RCC 7860 (cell line): ENCODE results near the gene TXNRD2.

Experiments
- DNase-seq: peaks from one replicate; pipeline ENCODE4 v3.0.0-alpha.2; 2015; ENCODE audit warnings: low spot score
- FAIRE-seq: peaks from 2 replicates; lab custom pipeline; 2012; peaks lifted over from hg19 to GRCh38; lab: Jason Lieb, UNC

The TXNRD2 gene

GRCh38 chr22:19866665-19867009, 75.0 kb downstream of the TXNRD2 start:
- FAIRE-seq (no peak), DNase-seq (no peak)

GRCh38 chr22:19865141-19865829, 76.3 kb downstream of the TXNRD2 start:
- no peak for FAIRE-seq
- DNase-seq, result no peak

- FAIRE-seq (no peak), DNase-seq (no peak)
These were observed 77.0 kb downstream of the TXNRD2 start for GRCh38 chr22:19864538-19865106.

DNA sequence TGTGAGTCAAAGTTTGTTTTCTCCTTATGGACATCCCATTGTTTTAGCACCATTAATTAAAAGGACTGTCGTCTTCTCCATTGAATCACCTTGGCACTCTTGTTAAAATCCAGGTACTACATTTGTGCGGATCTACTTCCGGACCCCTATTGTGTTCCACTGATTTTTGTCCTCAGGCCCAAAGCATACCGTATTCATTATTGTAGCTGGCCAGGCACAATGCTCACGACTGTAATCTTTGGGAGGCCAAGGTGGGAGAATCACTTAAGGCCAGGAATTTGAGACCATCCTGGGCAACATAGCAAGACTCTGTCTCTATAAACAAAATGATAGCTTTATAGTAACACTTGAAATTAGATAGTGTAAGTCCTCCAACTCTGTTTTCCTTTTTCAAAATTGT, 78.0 kb downstream of the TXNRD2 start:
- no peak for DNase-seq

DNA sequence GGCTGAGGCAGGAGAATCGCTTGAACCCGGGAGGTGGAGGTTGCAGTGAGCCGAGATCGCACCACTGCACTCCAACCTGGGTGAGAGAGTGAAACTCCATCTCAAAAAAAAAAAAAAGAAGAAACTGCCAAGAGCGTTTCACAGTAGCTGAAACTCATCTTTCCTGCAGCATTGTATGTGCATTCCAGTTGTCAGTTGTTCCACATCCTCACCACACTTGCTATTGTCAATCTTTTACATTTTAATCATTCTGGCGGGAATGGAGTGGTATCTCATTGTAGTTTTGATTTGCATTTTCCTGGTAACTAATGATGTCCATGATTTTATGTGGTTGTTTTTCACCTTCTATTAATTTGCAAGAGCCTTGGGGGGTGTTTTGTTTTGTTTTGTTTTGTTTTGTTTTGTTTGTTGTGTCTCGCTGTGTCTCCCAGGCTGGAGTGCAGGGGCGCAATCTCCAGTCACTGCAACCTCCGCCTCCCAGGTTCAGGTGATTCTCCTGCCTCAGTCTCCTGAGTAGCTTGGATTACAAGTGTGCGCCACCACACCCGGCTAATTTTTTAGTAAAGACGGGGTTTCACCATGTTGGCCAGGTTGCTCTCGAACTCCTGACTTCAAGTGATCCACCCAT, 78.9 kb downstream of the TXNRD2 start:
- no peak for DNase-seq
- FAIRE-seq, result no peak

More for the DNA sequence above, 78.0 kb downstream of the TXNRD2 start:
- no peak for FAIRE-seq

GRCh38 chr22:19859861-19860510, 81.6 kb downstream of the TXNRD2 start:
- DNase-seq (no peak), FAIRE-seq (no peak)

DNA sequence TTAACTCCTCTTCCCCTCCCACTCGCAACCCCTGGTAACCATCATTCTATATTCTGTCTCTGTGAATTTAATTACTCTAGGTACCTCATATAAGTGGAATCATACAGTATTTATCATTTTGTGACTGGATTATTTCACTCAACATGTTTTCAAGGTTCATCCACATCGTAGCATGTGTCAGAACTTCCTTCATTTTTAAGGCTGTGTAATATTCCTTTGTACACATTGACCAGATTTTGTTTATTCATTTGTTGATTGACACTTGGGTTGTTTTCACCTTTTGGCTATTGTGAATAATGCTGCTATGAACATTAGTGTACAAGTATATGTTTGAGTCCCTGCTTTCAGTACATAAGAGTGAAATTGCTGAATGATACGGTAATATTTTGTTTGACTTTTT, 84.2 kb downstream of the TXNRD2 start:
- DNase-seq, result no peak
- no peak for FAIRE-seq

GRCh38 chr22:19855504-19856409, 85.9 kb downstream of the TXNRD2 start:
- no peak for FAIRE-seq
- peak; percentile 54 for DNase-seq

GRCh38 chr22:19854778-19855503, 86.7 kb downstream of the TXNRD2 start, which contains the start of the genes GNB1L and RTL10:
Gene GNB1L, minus strand, starts transcription at chr22:19854874. Its CDS starts 33,519 bp downstream, at chr22:19821355.
Gene RTL10, minus strand, starts transcription at chr22:19854874. Its CDS starts 2,613 bp downstream, at chr22:19852261.
- no peak for FAIRE-seq
- peak; percentile 88 for DNase-seq

DNA sequence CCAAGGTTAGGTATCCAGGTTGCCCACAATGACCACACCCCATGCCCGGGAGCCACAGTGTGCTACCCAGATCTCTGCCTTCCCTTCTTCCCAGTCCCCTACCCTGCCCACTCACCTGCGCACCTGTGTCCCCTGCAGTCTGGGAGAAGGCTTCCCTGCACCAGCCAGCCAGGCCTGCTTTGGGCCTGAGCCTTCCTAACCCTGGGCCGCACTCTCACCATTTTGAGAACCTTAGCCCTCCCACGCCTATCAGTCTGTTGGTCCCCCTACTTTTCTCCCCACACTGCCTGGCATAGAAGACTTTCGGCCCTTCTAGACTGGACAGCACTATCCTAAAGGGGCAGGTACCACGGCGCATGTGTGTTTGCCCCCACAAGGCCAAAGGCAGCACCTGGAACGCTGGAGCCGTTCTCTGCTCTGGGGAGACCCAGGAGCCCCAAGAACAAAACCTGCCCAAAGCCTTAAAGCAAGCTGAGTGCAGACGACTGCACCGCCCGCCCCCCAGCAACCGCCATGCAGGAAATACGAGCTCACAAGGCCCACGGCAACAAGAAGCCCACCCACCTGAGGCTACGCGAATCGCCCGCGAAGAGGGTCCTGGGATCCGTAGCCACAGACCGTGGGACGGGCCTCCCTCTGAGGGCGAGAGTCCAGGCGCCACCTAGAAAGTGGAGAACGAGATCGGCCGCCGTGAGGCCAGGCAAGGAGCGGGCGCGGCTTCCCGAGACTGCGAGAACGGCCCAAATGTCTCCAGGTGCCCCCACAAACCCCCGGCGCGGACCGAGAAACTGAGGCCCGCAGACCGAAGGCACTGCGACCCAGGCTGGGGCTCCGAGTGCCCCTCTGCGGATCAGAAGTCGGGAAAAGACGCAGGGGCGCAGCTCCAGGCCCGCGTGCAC, 87.5 kb downstream of the TXNRD2 start:
- no peak for FAIRE-seq

DNA sequence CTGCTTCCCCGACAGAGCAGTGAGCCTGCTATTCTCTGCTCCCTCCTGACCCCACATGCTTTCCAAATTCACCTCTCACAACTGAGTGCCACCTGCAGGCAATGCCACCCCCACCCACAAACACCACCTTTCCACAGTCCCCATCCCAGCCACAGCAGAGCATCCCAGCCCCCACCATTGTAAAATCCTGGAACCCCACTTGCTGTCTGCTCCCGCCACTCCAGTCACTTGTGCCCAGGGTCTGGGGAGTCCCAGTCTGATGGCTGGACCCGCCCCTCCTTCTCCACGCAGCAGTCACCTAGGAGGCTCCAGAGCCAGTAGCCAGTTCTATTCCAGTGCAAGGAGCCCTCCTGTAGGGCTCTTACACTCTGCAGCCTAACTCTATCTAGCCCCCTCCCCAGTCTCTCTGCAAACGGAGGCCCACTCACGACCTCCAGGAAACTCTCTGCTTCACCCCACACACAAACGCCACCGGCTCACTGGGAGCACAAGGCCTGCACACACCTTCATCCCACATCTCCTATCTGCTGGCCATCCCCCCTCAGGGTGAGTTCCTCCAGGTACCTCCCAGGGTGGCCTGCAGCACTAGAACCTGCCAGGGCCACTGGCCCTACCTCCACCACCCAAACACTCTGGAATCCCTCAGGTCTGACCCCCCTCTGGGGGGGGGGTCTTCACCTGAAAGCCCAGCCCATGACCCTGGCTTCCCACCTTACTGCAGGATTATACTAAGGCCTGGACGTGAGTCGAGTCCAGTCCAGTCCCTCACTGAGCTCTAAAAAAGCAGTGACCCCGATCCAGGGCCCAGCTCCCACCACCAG, 88.3 kb downstream of the TXNRD2 start:
- FAIRE-seq (no peak), DNase-seq (no peak)

More for the DNA sequence above, 87.5 kb downstream of the TXNRD2 start:
- DNase-seq, result no peak

DNA sequence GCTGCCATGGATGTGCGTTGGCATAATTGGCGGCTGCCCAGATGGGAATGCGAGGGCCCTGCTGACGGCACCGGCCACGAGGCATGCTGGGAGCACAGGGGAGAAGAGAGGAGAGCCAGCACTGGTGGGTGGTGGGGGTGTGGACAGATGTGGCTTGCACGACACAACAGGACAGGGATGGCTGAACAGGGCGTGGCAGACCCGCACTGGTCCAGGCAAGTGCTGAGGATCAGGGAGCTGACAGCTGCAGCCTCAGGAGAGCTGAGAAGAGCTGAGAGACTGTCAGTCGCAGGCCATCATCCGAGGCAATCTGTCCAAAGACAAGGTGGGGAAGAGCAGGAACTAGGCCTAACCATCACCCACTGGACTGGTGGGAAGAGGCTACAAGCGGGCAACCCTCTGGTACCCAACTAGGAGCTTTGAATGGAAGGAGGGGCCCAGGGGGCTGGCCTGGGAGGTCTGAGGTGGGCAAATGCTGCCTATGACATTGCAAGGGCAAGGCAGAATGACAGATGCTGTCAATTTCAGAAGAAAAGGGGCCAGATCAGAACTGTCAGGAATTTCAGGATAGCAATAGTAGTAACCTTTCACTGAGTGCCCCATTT, 89.3 kb downstream of the TXNRD2 start:
- FAIRE-seq (no peak), DNase-seq (no peak)

GRCh38 chr22:19851291-19852176, 90.1 kb downstream of the TXNRD2 start:
- DNase-seq, result no peak
- FAIRE-seq, result no peak

GRCh38 chr22:19850763-19851109, 90.9 kb downstream of the TXNRD2 start:
- no peak for DNase-seq
- no peak for FAIRE-seq

DNA sequence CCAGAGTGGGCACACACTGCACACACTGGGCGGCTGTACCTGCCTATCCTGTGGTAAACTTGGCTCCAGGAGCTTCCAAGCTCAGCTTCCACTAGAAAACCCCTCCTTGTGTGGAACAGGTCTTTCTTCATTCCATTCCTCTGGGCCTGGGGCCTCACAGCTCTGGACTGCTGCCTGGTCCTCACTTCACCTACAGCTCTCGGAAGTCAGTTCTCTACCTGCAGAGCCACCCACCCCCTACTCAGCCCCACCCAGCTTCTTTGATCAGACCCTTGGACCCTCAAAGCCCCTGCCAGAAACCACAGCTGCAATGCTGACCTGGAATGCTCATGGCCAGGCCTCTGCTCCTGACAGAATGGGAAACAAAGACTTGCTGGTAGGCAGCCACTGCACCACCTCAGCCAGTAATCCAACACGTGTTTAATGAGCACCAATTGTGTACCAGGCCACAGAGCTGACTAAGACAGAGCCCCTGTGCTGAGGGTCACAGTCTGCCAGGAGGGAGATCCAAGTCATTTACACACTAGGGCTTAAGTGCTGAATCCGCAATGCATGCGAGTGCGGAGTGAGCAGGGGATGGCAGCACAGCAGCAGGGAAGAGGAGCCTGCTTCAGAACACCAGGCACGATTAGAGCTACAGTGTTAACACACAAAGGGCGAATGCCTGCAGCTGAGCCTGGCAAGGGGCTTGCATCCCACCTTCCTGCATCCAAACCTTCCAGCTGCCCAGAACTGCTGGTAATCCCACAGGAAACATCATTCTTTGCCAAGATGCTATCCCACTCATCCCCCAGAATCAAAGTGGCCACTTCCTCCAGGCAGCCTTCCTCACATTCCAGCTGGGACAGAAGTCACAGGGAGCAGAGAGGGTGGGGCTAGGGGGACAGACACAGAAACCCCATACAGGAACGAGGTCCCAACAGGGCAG, 91.5 kb downstream of the TXNRD2 start:
- DNase-seq (no peak), FAIRE-seq (no peak)
